ENCODE measurements around the gene PEDS1.

PEDS1 gene

DNA sequence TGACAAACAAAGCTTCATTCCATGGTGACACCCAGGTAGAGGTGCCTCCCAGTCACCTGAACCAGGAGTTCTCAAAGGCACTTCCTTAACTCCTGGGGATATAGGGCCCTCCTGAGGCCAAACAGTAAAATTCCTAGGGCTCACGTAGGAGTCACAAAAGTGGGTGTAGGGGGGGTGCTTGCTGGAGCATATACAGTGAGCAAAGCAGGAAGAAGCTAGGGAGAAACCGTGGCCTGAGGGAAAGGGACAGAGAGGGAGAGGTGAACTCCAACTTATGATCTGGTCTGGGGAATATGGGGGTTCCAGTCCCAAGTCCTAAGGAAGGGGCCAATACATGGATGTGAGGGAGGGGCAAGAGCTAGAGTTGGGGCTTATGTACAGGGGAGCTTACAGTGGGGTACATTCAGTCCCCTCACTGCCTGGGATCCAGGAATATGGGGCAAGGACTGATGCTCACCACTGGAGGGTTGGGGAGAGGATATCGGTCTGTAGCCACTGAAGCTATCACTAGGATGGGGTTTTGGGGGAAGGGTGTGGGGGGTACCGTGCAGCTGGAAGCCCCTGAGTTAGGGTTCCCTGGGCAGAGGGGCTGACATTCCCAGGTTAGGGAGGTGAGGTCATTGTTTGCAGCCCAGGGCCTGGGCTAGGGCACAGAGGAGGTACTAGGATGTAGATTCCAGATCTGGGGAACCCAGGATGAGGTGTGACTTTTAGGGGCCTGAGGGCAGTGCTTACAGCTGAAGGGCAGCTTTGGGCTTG is 950 bp downstream of the PEDS1 start:
- Histone ChIP-seq H3K4me1 (ENCODE audit: control insufficient read depth, insufficient read depth, low read length, unreplicated experiment) (peaks cover 43% of the 10 kb centered on the region), H3K79me2 (ENCODE audit: control insufficient read depth, insufficient read depth, low read length, unreplicated experiment) (peaks cover 58% of the 10 kb centered on the region), H2AFZ (ENCODE audit: low read length, unreplicated experiment) (no peak overlapping the region), H3K36me3 (ENCODE audit: insufficient read depth, low read length) (no peaks in the 10 kb centered on the region; the same call in 1 of the 2 replicates), H3K27ac (ENCODE audit: low read depth, low read length) (peak overlapping the region; percentile 63), H3K27me3 (ENCODE audit: insufficient read depth, low read length) (no peaks in the 10 kb centered on the region), H3K4me3 (ENCODE audit: low read depth, low read length) (peak overlapping the region; percentile 89)

DNA sequence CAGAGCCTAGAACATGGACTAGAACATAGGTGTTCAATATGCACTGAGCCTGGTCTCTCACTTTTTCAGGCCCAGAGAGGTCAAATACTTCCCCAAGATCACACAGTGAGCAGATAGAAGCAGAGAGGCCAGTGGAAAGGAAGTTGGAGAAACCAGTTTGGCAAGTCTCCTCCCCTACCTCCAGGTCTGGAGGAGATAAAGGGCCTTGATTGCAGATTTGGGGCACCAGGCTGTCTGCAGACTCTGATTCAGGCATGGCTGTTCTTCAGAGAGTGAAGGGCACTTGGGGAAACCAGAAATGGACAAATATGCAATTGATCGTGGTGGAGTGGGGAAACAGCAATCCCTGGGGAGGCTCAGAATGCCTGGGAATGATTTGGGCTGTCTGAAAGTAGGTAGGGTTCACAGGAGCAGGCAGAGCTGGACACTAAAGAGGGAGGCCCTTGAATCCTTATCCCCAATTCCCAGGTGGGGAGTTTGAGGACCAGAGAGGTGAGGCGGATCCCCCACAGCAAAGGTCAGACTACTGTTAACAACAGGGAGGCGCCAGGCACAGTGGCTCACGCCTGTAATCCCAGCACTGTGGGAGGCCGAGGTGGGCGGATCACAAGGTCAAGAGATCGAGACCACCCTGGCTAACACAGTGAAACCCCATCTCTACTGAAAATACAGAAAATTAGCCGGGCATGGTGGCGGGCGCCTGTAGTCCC is 2.3 kb downstream of the PEDS1 start:
- peaks cover 57% of the 10 kb centered on the region for H3K4me1 ChIP-seq (ENCODE audit: control insufficient read depth, insufficient read depth, low read length, unreplicated experiment)
- peak overlapping the region; percentile 89 for H3K4me3 ChIP-seq (ENCODE audit: low read depth, low read length)
- no peak overlapping the region for H2AFZ ChIP-seq (ENCODE audit: low read length, unreplicated experiment)
- peaks cover 72% of the 10 kb centered on the region for H3K79me2 ChIP-seq (ENCODE audit: control insufficient read depth, insufficient read depth, low read length, unreplicated experiment)
- no peaks in the 10 kb centered on the region; the same call in 1 of the 2 replicates for H3K36me3 ChIP-seq (ENCODE audit: insufficient read depth, low read length)
- no peaks in the 10 kb centered on the region for H3K27me3 ChIP-seq (ENCODE audit: insufficient read depth, low read length)
- peak overlapping the region; percentile 63 for H3K27ac ChIP-seq (ENCODE audit: low read depth, low read length)

DNA sequence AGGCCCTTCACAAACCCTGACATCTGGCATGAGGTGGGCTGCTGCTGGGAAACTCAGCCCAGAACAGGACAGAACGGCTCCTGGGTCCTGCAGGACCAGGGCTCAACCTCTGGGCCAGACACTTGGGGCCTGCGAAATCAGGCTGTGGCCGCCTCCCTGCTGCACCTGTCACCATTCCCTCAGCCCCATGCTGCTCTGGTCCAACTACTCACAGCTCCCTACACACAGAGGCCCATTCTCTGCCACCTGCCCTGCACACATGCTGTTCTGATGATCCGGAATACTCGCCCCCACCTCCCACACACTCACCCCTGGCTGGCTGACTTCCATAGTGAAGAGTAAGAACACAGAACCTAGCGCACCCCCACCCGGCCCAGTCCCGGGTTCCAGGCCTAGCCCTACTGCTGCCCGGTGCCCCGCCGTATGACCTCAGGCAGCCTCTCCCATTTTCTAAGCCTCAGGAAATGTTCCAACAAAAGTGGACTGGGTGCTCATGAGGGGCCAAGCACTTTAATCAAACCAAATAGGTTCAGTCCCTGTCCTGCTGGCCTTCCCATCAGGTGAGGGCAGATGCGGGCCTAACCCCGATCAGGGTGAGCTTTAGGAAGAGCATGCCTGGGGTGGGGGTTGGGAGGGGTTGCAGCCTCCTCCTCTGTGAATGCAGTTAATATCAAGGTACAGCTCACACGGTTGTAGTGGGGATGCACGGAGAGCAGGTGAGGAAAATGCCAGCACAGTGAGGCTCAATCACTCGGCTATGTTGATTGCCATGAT is 3.9 kb downstream of the PEDS1 start:
- no peaks in the 10 kb centered on the region; the same call in 1 of the 2 replicates for H3K36me3 ChIP-seq (ENCODE audit: insufficient read depth, low read length)
- no peak overlapping the region for H2AFZ ChIP-seq (ENCODE audit: low read length, unreplicated experiment)
- H3K79me2 ChIP-seq (ENCODE audit: control insufficient read depth, insufficient read depth, low read length, unreplicated experiment) = peaks cover 80% of the 10 kb centered on the region
- no peaks in the 10 kb centered on the region for H3K27me3 ChIP-seq (ENCODE audit: insufficient read depth, low read length)
- no peak overlapping the region for H3K27ac ChIP-seq (ENCODE audit: low read depth, low read length)
- H3K4me3 ChIP-seq (ENCODE audit: low read depth, low read length) = no peak overlapping the region
- peaks cover 63% of the 10 kb centered on the region for H3K4me1 ChIP-seq (ENCODE audit: control insufficient read depth, insufficient read depth, low read length, unreplicated experiment)

DNA sequence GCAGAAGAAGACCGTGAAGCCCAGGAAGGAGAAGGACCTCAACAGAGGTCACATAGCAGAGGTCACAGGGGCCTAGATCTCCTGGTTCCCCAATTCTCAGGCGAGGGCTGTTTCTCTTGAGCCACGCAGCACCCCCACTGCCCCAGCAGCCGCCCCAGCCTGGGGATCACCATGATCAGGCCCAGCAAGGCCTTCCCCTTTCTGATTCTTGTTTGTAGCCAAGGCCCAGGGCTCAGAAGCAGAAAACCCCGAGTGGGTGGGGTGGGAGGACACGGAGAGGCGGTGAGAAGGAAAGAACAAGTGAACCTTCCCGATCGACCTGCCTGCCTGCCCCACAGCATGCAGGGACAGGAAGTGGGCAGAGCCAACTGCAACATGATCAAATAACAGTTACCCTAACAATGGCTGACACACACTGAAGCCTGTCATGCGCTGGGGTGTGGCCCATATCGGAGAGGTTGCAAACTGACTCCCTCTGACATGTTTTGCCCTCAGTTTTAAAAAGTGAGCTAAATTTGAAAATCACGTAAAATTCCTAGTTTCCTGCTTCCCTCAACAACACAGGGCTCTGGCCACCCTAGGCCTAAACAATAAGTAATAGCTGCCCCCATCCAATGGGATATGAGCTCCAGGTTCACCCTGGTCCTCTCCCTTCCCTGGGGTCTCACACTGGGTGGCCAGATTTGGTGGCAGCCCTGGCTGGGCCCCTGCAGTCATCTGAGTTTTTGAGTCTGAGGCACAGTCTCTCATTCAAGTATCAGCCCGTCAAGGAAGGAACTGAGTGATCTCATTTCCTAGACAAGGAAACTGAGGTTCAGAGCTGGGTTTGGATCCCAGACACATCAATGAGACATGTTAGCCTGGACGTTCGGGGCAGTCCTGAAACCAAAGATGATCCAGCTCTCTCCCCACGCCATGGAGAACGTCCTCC is 6.5 kb downstream of the PEDS1 start:
- Histone ChIP-seq H3K4me1 (ENCODE audit: control insufficient read depth, insufficient read depth, low read length, unreplicated experiment) (peaks cover 74% of the 10 kb centered on the region), H3K36me3 (ENCODE audit: insufficient read depth, low read length) (peaks cover 7% of the 10 kb centered on the region; the same call in 1 of the 2 replicates), H3K79me2 (ENCODE audit: control insufficient read depth, insufficient read depth, low read length, unreplicated experiment) (peaks cover 81% of the 10 kb centered on the region), H3K27me3 (ENCODE audit: insufficient read depth, low read length) (no peaks in the 10 kb centered on the region), H3K27ac (ENCODE audit: low read depth, low read length) (peak overlapping the region; percentile 84), H2AFZ (ENCODE audit: low read length, unreplicated experiment) (no peak overlapping the region), H3K4me3 (ENCODE audit: low read depth, low read length) (no peak overlapping the region)

DNA sequence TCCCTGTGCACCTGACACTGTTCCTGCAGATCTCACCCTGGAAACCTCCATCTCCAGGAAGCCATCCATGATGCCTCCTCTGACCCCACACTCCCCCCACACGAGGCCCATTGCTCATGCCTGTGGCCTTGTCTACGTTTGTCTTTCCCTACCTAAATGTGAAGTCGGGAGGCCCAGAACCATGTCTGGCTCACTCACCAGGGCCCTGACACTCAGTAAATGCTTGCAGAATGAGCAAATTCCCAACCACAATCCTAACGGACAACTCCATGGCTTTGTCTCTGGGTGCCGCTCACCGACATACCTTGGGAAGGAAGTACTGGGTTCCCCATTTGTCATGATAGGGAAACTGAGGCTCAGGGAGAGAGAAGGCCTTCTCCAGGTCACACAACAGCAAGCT is 7.3 kb downstream of the PEDS1 start:
- peaks cover 7% of the 10 kb centered on the region; the same call in 1 of the 2 replicates for H3K36me3 ChIP-seq (ENCODE audit: insufficient read depth, low read length)
- peaks cover 80% of the 10 kb centered on the region for H3K79me2 ChIP-seq (ENCODE audit: control insufficient read depth, insufficient read depth, low read length, unreplicated experiment)
- peak overlapping the region; percentile 84; the same call in 1 of the 2 replicates for H3K27ac ChIP-seq (ENCODE audit: low read depth, low read length)
- H2AFZ ChIP-seq (ENCODE audit: low read length, unreplicated experiment) = no peak overlapping the region
- peaks cover 75% of the 10 kb centered on the region for H3K4me1 ChIP-seq (ENCODE audit: control insufficient read depth, insufficient read depth, low read length, unreplicated experiment)
- no peak overlapping the region for H3K4me3 ChIP-seq (ENCODE audit: low read depth, low read length)
- no peaks in the 10 kb centered on the region for H3K27me3 ChIP-seq (ENCODE audit: insufficient read depth, low read length)

DNA sequence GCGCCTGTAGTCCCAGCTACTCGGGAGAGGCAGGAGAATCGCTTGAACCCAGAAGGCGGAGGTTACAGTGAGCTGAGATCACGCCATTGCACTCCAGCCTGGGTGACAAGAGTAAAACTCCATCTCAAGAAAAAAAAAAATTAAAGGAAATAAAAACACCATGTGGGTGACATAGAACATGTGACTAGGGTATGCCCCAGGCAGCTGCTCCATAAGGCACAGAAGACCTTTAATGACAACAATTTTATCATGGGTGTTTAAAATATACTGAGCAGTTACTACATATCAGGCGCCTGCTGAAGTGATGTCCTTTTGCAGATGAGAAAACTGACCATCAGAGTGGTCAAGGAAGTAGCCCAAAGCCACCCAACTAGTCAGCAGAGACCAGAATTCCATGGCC is 8.0 kb downstream of the PEDS1 start:
- Histone ChIP-seq H3K27ac (ENCODE audit: low read depth, low read length) (peak overlapping the region; percentile 84; the same call in 1 of the 2 replicates), H3K4me1 (ENCODE audit: control insufficient read depth, insufficient read depth, low read length, unreplicated experiment) (peaks cover 71% of the 10 kb centered on the region), H3K27me3 (ENCODE audit: insufficient read depth, low read length) (no peaks in the 10 kb centered on the region), H3K36me3 (ENCODE audit: insufficient read depth, low read length) (peaks cover 7% of the 10 kb centered on the region; the same call in 1 of the 2 replicates), H2AFZ (ENCODE audit: low read length, unreplicated experiment) (no peak overlapping the region), H3K79me2 (ENCODE audit: control insufficient read depth, insufficient read depth, low read length, unreplicated experiment) (peaks cover 79% of the 10 kb centered on the region), H3K4me3 (ENCODE audit: low read depth, low read length) (no peak overlapping the region)

DNA sequence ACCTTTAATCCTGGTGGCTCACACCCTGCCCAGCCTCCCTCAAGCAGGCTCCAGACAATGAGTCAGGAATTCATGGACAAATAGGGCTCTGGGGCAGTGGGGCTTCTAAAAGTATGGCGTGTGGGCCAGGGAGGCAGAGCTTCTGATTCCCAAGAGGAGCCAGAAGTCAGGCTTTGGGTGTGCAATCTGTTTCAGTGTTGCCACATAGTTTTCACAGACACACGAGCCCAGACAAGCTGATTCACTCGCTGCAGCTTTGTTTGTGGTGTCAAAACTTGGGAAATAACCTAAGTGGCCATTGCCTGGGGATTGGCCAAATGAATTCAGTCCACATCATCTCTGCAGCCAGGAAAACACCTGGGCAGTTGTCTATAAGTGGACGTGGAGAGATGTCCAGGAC is 9.2 kb downstream of the PEDS1 start:
- H3K4me3 ChIP-seq (ENCODE audit: low read depth, low read length) = no peak overlapping the region
- peak overlapping the region; percentile 84 for H3K27ac ChIP-seq (ENCODE audit: low read depth, low read length)
- H3K27me3 ChIP-seq (ENCODE audit: insufficient read depth, low read length) = no peaks in the 10 kb centered on the region
- H3K4me1 ChIP-seq (ENCODE audit: control insufficient read depth, insufficient read depth, low read length, unreplicated experiment) = peaks cover 63% of the 10 kb centered on the region
- no peak overlapping the region for H2AFZ ChIP-seq (ENCODE audit: low read length, unreplicated experiment)
- H3K36me3 ChIP-seq (ENCODE audit: insufficient read depth, low read length) = peaks cover 7% of the 10 kb centered on the region; the same call in 1 of the 2 replicates
- H3K79me2 ChIP-seq (ENCODE audit: control insufficient read depth, insufficient read depth, low read length, unreplicated experiment) = peaks cover 77% of the 10 kb centered on the region

DNA sequence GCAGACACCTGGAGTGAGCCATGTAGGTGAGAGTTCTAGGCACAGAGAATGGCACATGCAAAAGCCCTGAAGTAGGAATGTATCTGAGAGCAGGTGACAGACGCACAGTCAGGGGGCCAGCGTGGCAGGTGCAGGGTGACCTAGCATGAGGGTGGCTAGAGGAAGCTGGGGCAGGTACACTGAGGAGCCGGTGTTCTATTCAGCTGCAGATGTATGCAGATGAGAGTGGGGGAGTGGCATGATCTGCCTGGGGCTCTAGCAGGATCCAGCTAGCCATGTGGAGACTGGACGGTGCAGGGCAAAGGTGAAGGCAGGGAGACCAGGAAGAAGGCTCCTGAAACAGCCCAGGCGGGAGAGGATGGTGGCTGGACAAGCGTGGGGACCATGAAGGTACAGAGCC is 10.7 kb downstream of the PEDS1 start:
- Histone ChIP-seq H2AFZ (ENCODE audit: low read length, unreplicated experiment) (no peak overlapping the region), H3K4me1 (ENCODE audit: control insufficient read depth, insufficient read depth, low read length, unreplicated experiment) (peaks cover 66% of the 10 kb centered on the region), H3K79me2 (ENCODE audit: control insufficient read depth, insufficient read depth, low read length, unreplicated experiment) (peaks cover 63% of the 10 kb centered on the region), H3K27me3 (ENCODE audit: insufficient read depth, low read length) (no peaks in the 10 kb centered on the region), H3K27ac (ENCODE audit: low read depth, low read length) (no peak overlapping the region), H3K36me3 (ENCODE audit: insufficient read depth, low read length) (peaks cover 7% of the 10 kb centered on the region; the same call in 1 of the 2 replicates), H3K4me3 (ENCODE audit: low read depth, low read length) (no peak overlapping the region)

DNA sequence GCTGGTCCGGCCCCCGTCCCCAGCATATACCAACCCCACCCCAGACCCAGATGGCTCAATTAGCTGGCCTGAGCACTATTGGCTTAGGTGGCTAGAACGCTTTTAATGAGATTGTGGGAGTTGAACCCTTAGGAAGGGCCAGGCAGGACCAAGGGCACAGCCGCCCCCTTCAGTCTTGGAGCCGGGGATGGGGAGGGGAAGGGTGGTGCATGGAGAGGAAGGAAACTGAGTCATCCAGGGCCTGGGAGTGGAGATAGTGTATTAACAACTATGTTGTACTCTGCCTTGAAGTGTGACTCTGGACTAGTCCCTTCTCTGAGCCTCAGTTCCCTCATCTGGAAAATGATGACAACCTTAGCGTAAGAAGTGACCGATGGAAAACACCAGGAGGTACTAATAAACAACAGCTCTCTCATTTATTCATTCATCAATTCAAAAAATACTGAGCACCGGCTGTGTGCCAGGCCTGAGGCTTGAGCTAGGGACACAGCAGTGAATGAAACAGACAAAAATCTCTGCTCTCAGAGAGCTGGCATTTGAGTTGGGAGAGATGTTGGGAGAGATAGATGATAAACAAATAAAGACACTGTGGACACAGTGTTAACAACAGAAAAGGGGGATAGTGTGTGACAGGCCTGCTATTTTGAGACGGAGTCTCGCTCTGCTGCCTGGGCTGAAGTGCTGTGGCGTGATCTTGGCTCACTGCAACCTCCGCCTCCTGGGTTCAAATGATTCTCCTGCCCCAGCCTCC is 11.5 kb downstream of the PEDS1 start:
- Histone ChIP-seq H3K4me1 (ENCODE audit: control insufficient read depth, insufficient read depth, low read length, unreplicated experiment) (peaks cover 66% of the 10 kb centered on the region), H3K4me3 (ENCODE audit: low read depth, low read length) (no peak overlapping the region), H3K27me3 (ENCODE audit: insufficient read depth, low read length) (no peaks in the 10 kb centered on the region), H3K27ac (ENCODE audit: low read depth, low read length) (peak overlapping the region; percentile 37; the same call in 1 of the 2 replicates), H2AFZ (ENCODE audit: low read length, unreplicated experiment) (no peak overlapping the region), H3K79me2 (ENCODE audit: control insufficient read depth, insufficient read depth, low read length, unreplicated experiment) (peaks cover 55% of the 10 kb centered on the region), H3K36me3 (ENCODE audit: insufficient read depth, low read length) (peaks cover 7% of the 10 kb centered on the region; the same call in 1 of the 2 replicates)

Measured in ACC112 (cell line).